Neural progenitor cell (in vitro differentiated cells): ENCODE data around the gene SCN2A. TPM values are rescaled to one million over a fixed set of nuclear protein-coding genes. Genes with fewer than 3 reads are reported as not detected.

ENCODE experiments used
- DNase-seq: peaks from one replicate; pipeline ENCODE4 v3.0.0-alpha.2; 2016; ENCODE audit warnings: low spot score
- H2AFZ ChIP-seq: fragments of 200-600 bp; sonication (generic); replicated peaks from 2 replicates; pipeline ENCODE4 v1.6.1; 2016; ENCODE audit warnings: antibody characterized with exemption
- H3F3A ChIP-seq: fragments of 200-600 bp; sonication (generic); 2 replicates; pipeline ENCODE4 v1.6.1; 2016; ENCODE audit warnings: antibody characterized with exemption, low read depth
- H3K27ac ChIP-seq: fragments of 200-600 bp; sonication (generic); 2 replicates; pipeline ENCODE4 v1.5.1; 2016; ENCODE audit warnings: mild to moderate bottlenecking
- H3K27me3 ChIP-seq: fragments of 200-600 bp; sonication (generic); 2 replicates; pipeline ENCODE4 v1.6.1; 2016; ENCODE audit warnings: mild to moderate bottlenecking, moderate library complexity
- H3K36me3 ChIP-seq: fragments of 200-600 bp; sonication (generic); 2 replicates; pipeline ENCODE4 v1.5.1; 2016
- H3K4me1 ChIP-seq: fragments of 200-600 bp; sonication (generic); 2 replicates; pipeline ENCODE4 v1.6.1; 2016; ENCODE audit warnings: mixed run types
- H3K4me2 ChIP-seq: fragments of 200-600 bp; sonication (generic); 2 replicates; pipeline ENCODE4 v1.6.1; 2016
- H3K4me3 ChIP-seq: fragments of 200-600 bp; sonication (generic); 2 replicates; pipeline ENCODE4 v1.5.1; 2016
- H3K79me2 ChIP-seq: fragments of 200-600 bp; sonication (generic); 2 replicates; pipeline ENCODE4 v1.6.1; 2016; ENCODE audit warnings: low read depth
- H3K9ac ChIP-seq: fragments of 200-600 bp; sonication (generic); 2 replicates; pipeline ENCODE4 v1.6.1; 2016
- H3K9me3 ChIP-seq: fragments of 200-600 bp; sonication (generic); 2 replicates; pipeline ENCODE4 v1.5.1; 2016; ENCODE audit warnings: low read depth
- H4K20me1 ChIP-seq: fragments of 200-600 bp; sonication (generic); 2 replicates; pipeline ENCODE4 v1.6.1; 2016; ENCODE audit warnings: low read depth
- H3K27ac Mint-ChIP-seq: 3 replicates; pipeline ENCODE4 v1.8.0; 2021; ENCODE audit warnings: mixed read lengths
- H3K27me3 Mint-ChIP-seq: 2 replicates; pipeline ENCODE4 v1.8.0; 2022; ENCODE audit warnings: low read depth, mild to moderate bottlenecking, inconsistent platforms, moderate library complexity, mixed read lengths; ENCODE audit not compliant: insufficient read depth
- H3K36me3 Mint-ChIP-seq: 3 replicates; pipeline ENCODE4 v1.8.0; 2021; ENCODE audit warnings: mixed read lengths
- H3K4me1 Mint-ChIP-seq: 3 replicates; pipeline ENCODE4 v1.8.0; 2021; ENCODE audit warnings: mixed read lengths
- H3K4me3 Mint-ChIP-seq: 3 replicates; pipeline ENCODE4 v1.8.0; 2021; ENCODE audit warnings: mild to moderate bottlenecking, moderate library complexity, mixed read lengths
- H3K9me3 Mint-ChIP-seq: 3 replicates; pipeline ENCODE4 v1.8.0; 2020; ENCODE audit warnings: mixed read lengths
- CTCF ChIP-seq: fragments of 200-600 bp; sonication (generic); IDR thresholded peaks from 2 replicates; pipeline ENCODE4 v1.5.1; 2017; ENCODE audit warnings: antibody characterized with exemption, mild to moderate bottlenecking
- EZH2 ChIP-seq: fragments of 200-600 bp; sonication (generic); IDR thresholded peaks from 2 replicates; pipeline ENCODE4 v1.6.1; 2017; ENCODE audit warnings: antibody characterized with exemption, mild to moderate bottlenecking, moderate library complexity
- EZH2phosphoT487 ChIP-seq: fragments of 200-600 bp; sonication (generic); IDR thresholded peaks from 2 replicates; pipeline ENCODE4 v1.6.1; 2017; ENCODE audit warnings: antibody characterized with exemption
- total RNA-seq: library from RNA; depleted of rRNA; stranded (reverse); fragments of >200 nt; gene quantifications from 2 replicates; pipeline ENCODE4 v1.2.3, GENCODE V29; 2015; ENCODE audit warnings: low replicate concordance

SCN2A gene
- total RNA-seq, 1 donor from 2014 or later, result 0.30 TPM

- no peak overlapping the region for H3K4me3 Mint-ChIP-seq
Measured at GRCh38 chr2:165410276-165410675, 171.1 kb downstream of the SCN2A start.

GRCh38 chr2:165414187-165414586, 175.0 kb downstream of the SCN2A start:
- no peak for DNase-seq
- peaks cover 36% of the 10 kb centered on the region for H3K9me3 Mint-ChIP-seq
- peaks cover 2% of the 10 kb centered on the region for H3K27me3 Mint-ChIP-seq

More at GRCh38 chr2:165410276-165410675, 171.1 kb downstream of the SCN2A start:
- no peak for DNase-seq
- peaks cover 11% of the 10 kb centered on the region for H3K4me1 Mint-ChIP-seq
- Histone ChIP-seq H2AFZ (no peak overlapping the region), H3K79me2 (no peaks in the 10 kb centered on the region), H3K27ac (no peak overlapping the region), H4K20me1 (no peaks in the 10 kb centered on the region), H3K4me2 (no peak overlapping the region), H3K27me3 (no peaks in the 10 kb centered on the region), H3F3A (no peaks in the 10 kb centered on the region), H3K4me3 (no peak overlapping the region), H3K9ac (no peak overlapping the region), H3K4me1 (peaks cover 14% of the 10 kb centered on the region), H3K36me3 (no peaks in the 10 kb centered on the region), H3K9me3 (no peaks in the 10 kb centered on the region)
- H3K27me3 Mint-ChIP-seq, result peaks cover 2% of the 10 kb centered on the region
- no peaks in the 10 kb centered on the region for H3K36me3 Mint-ChIP-seq
- TF ChIP-seq EZH2 (no peak), CTCF (no peak), EZH2phosphoT487 (no peak)
- H3K27ac Mint-ChIP-seq, result no peak overlapping the region
- peaks cover 20% of the 10 kb centered on the region for H3K9me3 Mint-ChIP-seq

GRCh38 chr2:165417009-165417408, 177.8 kb downstream of the SCN2A start:
- Histone ChIP-seq H3K36me3 (no peaks in the 10 kb centered on the region), H3K4me2 (no peak overlapping the region), H3K79me2 (no peaks in the 10 kb centered on the region), H3K9me3 (peaks cover 3% of the 10 kb centered on the region), H3K4me1 (peaks cover 4% of the 10 kb centered on the region), H2AFZ (no peak overlapping the region), H3K9ac (no peak overlapping the region), H3K27me3 (no peaks in the 10 kb centered on the region), H3K4me3 (no peak overlapping the region), H3F3A (no peaks in the 10 kb centered on the region), H3K27ac (no peak overlapping the region), H4K20me1 (no peaks in the 10 kb centered on the region)
- no peak overlapping the region for H3K27ac Mint-ChIP-seq
- DNase-seq, result no peak
- H3K4me1 Mint-ChIP-seq, result no peaks in the 10 kb centered on the region
- peaks cover 9% of the 10 kb centered on the region for H3K36me3 Mint-ChIP-seq
- peaks cover 39% of the 10 kb centered on the region for H3K9me3 Mint-ChIP-seq
- H3K27me3 Mint-ChIP-seq, result peaks cover 2% of the 10 kb centered on the region
- H3K4me3 Mint-ChIP-seq, result no peak overlapping the region
- no peak for TF ChIP-seq EZH2phosphoT487
- no peak for TF ChIP-seq CTCF
- TF ChIP-seq EZH2, result no peak

More at GRCh38 chr2:165414187-165414586, 175.0 kb downstream of the SCN2A start:
- Histone ChIP-seq H3K27me3 (no peaks in the 10 kb centered on the region), H3F3A (no peaks in the 10 kb centered on the region), H3K36me3 (no peaks in the 10 kb centered on the region), H3K27ac (no peak overlapping the region), H2AFZ (no peak overlapping the region), H3K4me2 (no peak overlapping the region), H3K4me3 (no peak overlapping the region), H3K9ac (no peak overlapping the region), H3K79me2 (no peaks in the 10 kb centered on the region), H3K9me3 (peaks cover 3% of the 10 kb centered on the region), H4K20me1 (no peaks in the 10 kb centered on the region), H3K4me1 (peaks cover 4% of the 10 kb centered on the region)
- Mint-ChIP-seq H3K4me1 (no peaks in the 10 kb centered on the region), H3K36me3 (peaks cover 9% of the 10 kb centered on the region), H3K4me3 (no peak overlapping the region), H3K27ac (no peak overlapping the region)
- TF ChIP-seq CTCF (no peak), EZH2 (no peak), EZH2phosphoT487 (no peak)
